Neural progenitor cell (in vitro differentiated cells): ENCODE results near the gene ODR4. TPM values are rescaled to one million over a fixed set of nuclear protein-coding genes. Genes with fewer than 3 reads are reported as not detected.

Experiments
- DNase-seq: peaks from one replicate; pipeline ENCODE4 v3.0.0-alpha.2; 2016; ENCODE audit warnings: low spot score
- H2AFZ ChIP-seq: fragments of 200-600 bp; sonication (generic); replicated peaks from 2 replicates; pipeline ENCODE4 v1.6.1; 2016; ENCODE audit warnings: antibody characterized with exemption
- H3F3A ChIP-seq: fragments of 200-600 bp; sonication (generic); 2 replicates; pipeline ENCODE4 v1.6.1; 2016; ENCODE audit warnings: antibody characterized with exemption, low read depth
- H3K27ac ChIP-seq: fragments of 200-600 bp; sonication (generic); 2 replicates; pipeline ENCODE4 v1.5.1; 2016; ENCODE audit warnings: mild to moderate bottlenecking
- H3K27me3 ChIP-seq: fragments of 200-600 bp; sonication (generic); 2 replicates; pipeline ENCODE4 v1.6.1; 2016; ENCODE audit warnings: mild to moderate bottlenecking, moderate library complexity
- H3K36me3 ChIP-seq: fragments of 200-600 bp; sonication (generic); 2 replicates; pipeline ENCODE4 v1.5.1; 2016
- H3K4me1 ChIP-seq: fragments of 200-600 bp; sonication (generic); 2 replicates; pipeline ENCODE4 v1.6.1; 2016; ENCODE audit warnings: mixed run types
- H3K4me2 ChIP-seq: fragments of 200-600 bp; sonication (generic); 2 replicates; pipeline ENCODE4 v1.6.1; 2016
- H3K4me3 ChIP-seq: fragments of 200-600 bp; sonication (generic); 2 replicates; pipeline ENCODE4 v1.5.1; 2016
- H3K79me2 ChIP-seq: fragments of 200-600 bp; sonication (generic); 2 replicates; pipeline ENCODE4 v1.6.1; 2016; ENCODE audit warnings: low read depth
- H3K9ac ChIP-seq: fragments of 200-600 bp; sonication (generic); 2 replicates; pipeline ENCODE4 v1.6.1; 2016
- H3K9me3 ChIP-seq: fragments of 200-600 bp; sonication (generic); 2 replicates; pipeline ENCODE4 v1.5.1; 2016; ENCODE audit warnings: low read depth
- H4K20me1 ChIP-seq: fragments of 200-600 bp; sonication (generic); 2 replicates; pipeline ENCODE4 v1.6.1; 2016; ENCODE audit warnings: low read depth
- H3K27ac Mint-ChIP-seq: 3 replicates; pipeline ENCODE4 v1.8.0; 2021; ENCODE audit warnings: mixed read lengths
- H3K27me3 Mint-ChIP-seq: 2 replicates; pipeline ENCODE4 v1.8.0; 2022; ENCODE audit warnings: low read depth, mild to moderate bottlenecking, inconsistent platforms, moderate library complexity, mixed read lengths; ENCODE audit not compliant: insufficient read depth
- H3K36me3 Mint-ChIP-seq: 3 replicates; pipeline ENCODE4 v1.8.0; 2021; ENCODE audit warnings: mixed read lengths
- H3K4me1 Mint-ChIP-seq: 3 replicates; pipeline ENCODE4 v1.8.0; 2021; ENCODE audit warnings: mixed read lengths
- H3K4me3 Mint-ChIP-seq: 3 replicates; pipeline ENCODE4 v1.8.0; 2021; ENCODE audit warnings: mild to moderate bottlenecking, moderate library complexity, mixed read lengths
- H3K9me3 Mint-ChIP-seq: 3 replicates; pipeline ENCODE4 v1.8.0; 2020; ENCODE audit warnings: mixed read lengths
- EZH2 ChIP-seq: fragments of 200-600 bp; sonication (generic); IDR thresholded peaks from 2 replicates; pipeline ENCODE4 v1.6.1; 2017; ENCODE audit warnings: antibody characterized with exemption, mild to moderate bottlenecking, moderate library complexity
- EZH2phosphoT487 ChIP-seq: fragments of 200-600 bp; sonication (generic); IDR thresholded peaks from 2 replicates; pipeline ENCODE4 v1.6.1; 2017; ENCODE audit warnings: antibody characterized with exemption
- total RNA-seq: library from RNA; depleted of rRNA; stranded (reverse); fragments of >200 nt; gene quantifications from 2 replicates; pipeline ENCODE4 v1.2.3, GENCODE V29; 2015; ENCODE audit warnings: low replicate concordance
- TF ChIP-seq, protein P1 (sequence below): fragments of 200-600 bp; sonication (generic); IDR thresholded peaks from 2 replicates; pipeline ENCODE4 v1.5.1; 2017; ENCODE audit warnings: antibody characterized with exemption, mild to moderate bottlenecking

Gene ODR4
- total RNA-seq, 1 donor from 2014 or later = 37.2 TPM

GRCh38 chr1:186421446-186421845 lies 45.8 kb downstream of the ODR4 start:
- Histone ChIP-seq H3K27ac (no peak overlapping the region), H4K20me1 (no peaks in the 10 kb centered on the region), H3K4me1 (no peaks in the 10 kb centered on the region), H3K79me2 (no peaks in the 10 kb centered on the region), H2AFZ (no peak overlapping the region), H3K9me3 (no peaks in the 10 kb centered on the region), H3K4me2 (no peak overlapping the region), H3K27me3 (no peaks in the 10 kb centered on the region), H3K36me3 (peaks cover 6% of the 10 kb centered on the region), H3K9ac (no peak overlapping the region), H3F3A (no peaks in the 10 kb centered on the region), H3K4me3 (no peak overlapping the region)
- H3K27me3 Mint-ChIP-seq = no peaks in the 10 kb centered on the region
- no peak overlapping the region for H3K4me3 Mint-ChIP-seq
- no peak for DNase-seq
- peaks cover 7% of the 10 kb centered on the region for H3K36me3 Mint-ChIP-seq
- no peak overlapping the region for H3K27ac Mint-ChIP-seq
- no peaks in the 10 kb centered on the region for H3K9me3 Mint-ChIP-seq
- no peak for TF ChIP-seq EZH2
- H3K4me1 Mint-ChIP-seq = no peaks in the 10 kb centered on the region

DNA sequence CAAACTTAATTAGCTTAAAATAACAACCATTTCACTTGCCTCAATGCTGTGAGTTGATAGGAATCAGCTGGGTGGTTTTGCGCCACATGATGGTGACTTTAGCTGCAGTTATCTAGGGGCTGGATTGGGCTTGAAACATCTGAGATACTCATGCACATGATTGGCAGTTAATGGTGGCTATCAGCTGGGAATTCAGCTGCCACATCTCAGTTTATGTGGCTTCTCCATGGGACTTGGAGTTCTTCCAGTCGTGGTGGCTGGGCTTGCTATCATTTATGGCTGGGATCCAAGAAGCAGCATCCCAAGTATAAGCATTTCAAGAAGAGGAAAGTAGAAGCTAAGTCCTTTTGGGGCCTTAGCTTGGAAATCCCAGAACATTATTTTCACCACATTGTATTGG lies 48.9 kb downstream of the ODR4 start:
- no peak overlapping the region for H3K4me2 ChIP-seq
- H3K9me3 ChIP-seq = no peaks in the 10 kb centered on the region
- H3K27me3 ChIP-seq = no peaks in the 10 kb centered on the region
- H3F3A ChIP-seq = no peaks in the 10 kb centered on the region
- H2AFZ ChIP-seq = no peak overlapping the region
- no peak overlapping the region for H3K27ac Mint-ChIP-seq
- no peak overlapping the region for H3K9ac ChIP-seq
- H3K4me3 Mint-ChIP-seq = no peak overlapping the region
- no peaks in the 10 kb centered on the region for H3K4me1 Mint-ChIP-seq
- TF ChIP-seq EZH2phosphoT487 = no peak
- TF ChIP-seq EZH2 = no peak
- TF ChIP-seq, protein P1, sequence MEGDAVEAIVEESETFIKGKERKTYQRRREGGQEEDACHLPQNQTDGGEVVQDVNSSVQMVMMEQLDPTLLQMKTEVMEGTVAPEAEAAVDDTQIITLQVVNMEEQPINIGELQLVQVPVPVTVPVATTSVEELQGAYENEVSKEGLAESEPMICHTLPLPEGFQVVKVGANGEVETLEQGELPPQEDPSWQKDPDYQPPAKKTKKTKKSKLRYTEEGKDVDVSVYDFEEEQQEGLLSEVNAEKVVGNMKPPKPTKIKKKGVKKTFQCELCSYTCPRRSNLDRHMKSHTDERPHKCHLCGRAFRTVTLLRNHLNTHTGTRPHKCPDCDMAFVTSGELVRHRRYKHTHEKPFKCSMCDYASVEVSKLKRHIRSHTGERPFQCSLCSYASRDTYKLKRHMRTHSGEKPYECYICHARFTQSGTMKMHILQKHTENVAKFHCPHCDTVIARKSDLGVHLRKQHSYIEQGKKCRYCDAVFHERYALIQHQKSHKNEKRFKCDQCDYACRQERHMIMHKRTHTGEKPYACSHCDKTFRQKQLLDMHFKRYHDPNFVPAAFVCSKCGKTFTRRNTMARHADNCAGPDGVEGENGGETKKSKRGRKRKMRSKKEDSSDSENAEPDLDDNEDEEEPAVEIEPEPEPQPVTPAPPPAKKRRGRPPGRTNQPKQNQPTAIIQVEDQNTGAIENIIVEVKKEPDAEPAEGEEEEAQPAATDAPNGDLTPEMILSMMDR = no peak
- H3K4me3 ChIP-seq = no peak overlapping the region
- no peaks in the 10 kb centered on the region for H3K36me3 ChIP-seq
- no peaks in the 10 kb centered on the region for H3K9me3 Mint-ChIP-seq
- DNase-seq = no peak
- H3K4me1 ChIP-seq = no peaks in the 10 kb centered on the region
- no peaks in the 10 kb centered on the region for H3K36me3 Mint-ChIP-seq
- H4K20me1 ChIP-seq = no peaks in the 10 kb centered on the region
- no peak overlapping the region for H3K27ac ChIP-seq
- H3K79me2 ChIP-seq = no peaks in the 10 kb centered on the region
- H3K27me3 Mint-ChIP-seq = no peaks in the 10 kb centered on the region

DNA sequence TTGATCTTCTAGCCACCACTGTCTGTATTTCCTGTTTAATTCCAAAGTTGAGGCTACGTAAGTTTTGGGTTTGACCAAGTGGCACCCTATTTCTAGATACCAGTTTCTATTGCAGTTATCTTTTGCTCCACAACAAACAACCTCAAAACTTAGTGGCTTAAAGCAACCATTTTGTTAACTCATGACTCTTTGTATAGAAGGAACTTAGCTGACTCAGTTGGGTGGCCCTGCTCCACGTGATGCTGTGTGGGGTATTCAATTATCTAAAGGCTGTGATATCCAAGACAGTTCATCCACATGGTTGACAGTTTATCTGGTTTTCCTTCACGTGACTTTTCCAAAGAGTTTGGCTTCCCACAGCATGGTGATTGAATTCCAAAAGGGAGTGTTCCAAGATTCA lies 50.5 kb downstream of the ODR4 start:
- H3K36me3 ChIP-seq = no peaks in the 10 kb centered on the region
- no peaks in the 10 kb centered on the region for H4K20me1 ChIP-seq
- TF ChIP-seq, protein P1 = no peak
- no peak for TF ChIP-seq EZH2phosphoT487
- no peak for TF ChIP-seq EZH2
- Mint-ChIP-seq H3K36me3 (no peaks in the 10 kb centered on the region), H3K27ac (no peak overlapping the region), H3K4me1 (no peaks in the 10 kb centered on the region), H3K9me3 (no peaks in the 10 kb centered on the region), H3K4me3 (no peak overlapping the region), H3K27me3 (peaks cover 2% of the 10 kb centered on the region)
- H3K27me3 ChIP-seq = no peaks in the 10 kb centered on the region
- no peak for DNase-seq
- H3K79me2 ChIP-seq = no peaks in the 10 kb centered on the region
- no peaks in the 10 kb centered on the region for H3F3A ChIP-seq
- no peak overlapping the region for H3K4me2 ChIP-seq
- H3K9ac ChIP-seq = no peak overlapping the region
- H3K27ac ChIP-seq = no peak overlapping the region
- H3K4me3 ChIP-seq = no peak overlapping the region
- H2AFZ ChIP-seq = no peak overlapping the region
- H3K9me3 ChIP-seq = no peaks in the 10 kb centered on the region
- no peaks in the 10 kb centered on the region for H3K4me1 ChIP-seq

- H3K4me1 ChIP-seq = no peaks in the 10 kb centered on the region
- H3K4me2 ChIP-seq = no peak overlapping the region
- H3K27me3 ChIP-seq = no peaks in the 10 kb centered on the region
- H3K4me3 ChIP-seq = no peak overlapping the region
- Mint-ChIP-seq H3K4me1 (no peaks in the 10 kb centered on the region), H3K27ac (no peak overlapping the region), H3K36me3 (no peaks in the 10 kb centered on the region), H3K27me3 (peaks cover 2% of the 10 kb centered on the region), H3K4me3 (no peak overlapping the region), H3K9me3 (no peaks in the 10 kb centered on the region)
- no peaks in the 10 kb centered on the region for H3K79me2 ChIP-seq
- DNase-seq = no peak
- no peak overlapping the region for H3K27ac ChIP-seq
- H4K20me1 ChIP-seq = no peaks in the 10 kb centered on the region
- no peaks in the 10 kb centered on the region for H3K9me3 ChIP-seq
- H3K9ac ChIP-seq = no peak overlapping the region
- H2AFZ ChIP-seq = no peak overlapping the region
- H3F3A ChIP-seq = no peaks in the 10 kb centered on the region
- no peaks in the 10 kb centered on the region for H3K36me3 ChIP-seq
- no peak for TF ChIP-seq EZH2phosphoT487
- TF ChIP-seq EZH2 = no peak
- TF ChIP-seq, protein P1 = no peak
Measured at GRCh38 chr1:186429017-186429416, 53.4 kb downstream of the ODR4 start.
